Endothelial cell of umbilical vein (primary cell): Measurements from ENCODE around the gene LMTK2. TPM values are rescaled to one million over a fixed set of nuclear protein-coding genes. Genes with fewer than 3 reads are reported as not detected.

Experiments used
- BruUV-seq: library from RNA; stranded (reverse); fragments of 400-500 nt; replicated peaks from 2 replicates; lab custom pipeline; 2021; lab: Mats Ljungman, UMichigan
- CTCF ChIA-PET: fragments of 300-600, 350-600 bp; sonication (Branson Sonifier 250); formaldehyde crosslinking; loops from one replicate; lab custom pipeline; 2021; ENCODE audit warnings: antibody characterized with exemption, inconsistent platforms; lab: Charles Lee
- POLR2A ChIA-PET: fragments of 300-600, 350-600 bp; sonication (Branson Sonifier 250); formaldehyde crosslinking; loops from one replicate; lab custom pipeline; 2021; ENCODE audit warnings: antibody characterized with exemption, inconsistent platforms; lab: Charles Lee
- DNase-seq: peaks from one replicate; pipeline ENCODE4 v3.0.0-alpha.2; 2011; ENCODE audit warnings: low read depth, low spot score
- FAIRE-seq: peaks from 2 replicates; lab custom pipeline; 2011; peaks lifted over from hg19 to GRCh38; lab: Jason Lieb, UNC
- H2AFZ ChIP-seq: 2 replicates; pipeline ENCODE4 v1.6.0; 2012; ENCODE audit warnings: low read depth, low read length, control low read depth, inconsistent platforms
- H3K27ac ChIP-seq: 2 replicates; pipeline ENCODE4 v1.5.1; 2011; ENCODE audit warnings: low read depth, mild to moderate bottlenecking, control low read depth, low read length, moderate library complexity; ENCODE audit not compliant: insufficient read depth
- H3K27me3 ChIP-seq, 2 experiments: 2 replicates each; pipeline versions ENCODE4 v1.6.0 to v1.6.1; 2011; ENCODE audit warnings: low read length in 2 of 2, mixed read lengths in 1 of 2; ENCODE audit not compliant: control insufficient read depth in 2 of 2, insufficient read depth in 2 of 2
- H3K36me3 ChIP-seq, 2 experiments: 2 replicates in 1 of 2; 3 replicates in 1 of 2; pipeline ENCODE4 v1.5.1; 2011; ENCODE audit warnings: low read length in 2 of 2, mild to moderate bottlenecking in 1 of 2, moderate library complexity in 1 of 2; ENCODE audit not compliant: control insufficient read depth in 2 of 2, insufficient read depth in 2 of 2; ENCODE audit errors: extremely low read depth in 1 of 2
- H3K4me1 ChIP-seq: 3 replicates; pipeline ENCODE4 v1.5.1; 2011; ENCODE audit warnings: mild to moderate bottlenecking, low read length; ENCODE audit not compliant: control insufficient read depth, insufficient read depth; ENCODE audit errors: extremely low read depth
- H3K4me2 ChIP-seq: 2 replicates; pipeline ENCODE4 v1.6.1; 2011; ENCODE audit warnings: low read length, control low read depth, mixed read lengths; ENCODE audit not compliant: insufficient read depth
- H3K4me3 ChIP-seq, 3 experiments: fragments of 200-600 bp in 1 of 3; sonication (generic), shearing (Covaris generic) in 1 of 3; replicated peaks in 1 of 3; 2 replicates each; pipeline ENCODE4 v1.5.1; 2011 to 2016; ENCODE audit warnings: control low read depth in 3 of 3, low read length in 3 of 3, mild to moderate bottlenecking in 2 of 3, inconsistent platforms in 1 of 3, low read depth in 1 of 3, moderate library complexity in 1 of 3; ENCODE audit not compliant: insufficient read depth in 1 of 3
- H3K79me2 ChIP-seq: 2 replicates; pipeline ENCODE4 v1.6.0; 2012; ENCODE audit warnings: low read length, inconsistent platforms; ENCODE audit not compliant: control insufficient read depth, insufficient read depth
- H3K9ac ChIP-seq: replicated peaks from 2 replicates; pipeline ENCODE3; 2011; ENCODE audit warnings: low read length, control low read depth; ENCODE audit not compliant: insufficient read depth; ENCODE audit errors: extremely low read depth
- H3K9me1 ChIP-seq: replicated peaks from 3 replicates; pipeline ENCODE4 v1.6.0; 2011; ENCODE audit warnings: mild to moderate bottlenecking, low read length; ENCODE audit not compliant: control insufficient read depth, insufficient read depth; ENCODE audit errors: extremely low read depth
- H3K9me3 ChIP-seq: replicated peaks from 2 replicates; pipeline ENCODE4 v1.5.1; 2012; ENCODE audit warnings: low read length, inconsistent platforms; ENCODE audit not compliant: control insufficient read depth, insufficient read depth
- H4K20me1 ChIP-seq: replicated peaks from 2 replicates; pipeline ENCODE3; 2011; ENCODE audit warnings: mild to moderate bottlenecking, low read length; ENCODE audit not compliant: control insufficient read depth, insufficient read depth; ENCODE audit errors: extremely low read depth
- CTCF ChIP-seq, 2 donors: IDR thresholded peaks; 1 replicate in 1 of 2; 2 replicates in 1 of 2; pipeline ENCODE4 v1.5.1; 2011; ENCODE audit warnings: low read length in 2 of 2, mild to moderate bottlenecking in 2 of 2, moderate library complexity in 2 of 2, control low read depth in 1 of 2, inconsistent platforms in 1 of 2, low read depth in 1 of 2; ENCODE audit not compliant: insufficient read depth in 1 of 2; ENCODE audit errors: extremely low read depth in 1 of 2
- EZH2 ChIP-seq: IDR thresholded peaks from 2 replicates; pipeline ENCODE4 v1.6.1; 2012; ENCODE audit warnings: borderline replicate concordance, low read depth, mild to moderate bottlenecking, moderate library complexity, low read length, inconsistent platforms; ENCODE audit not compliant: severe bottlenecking
- FOS ChIP-seq: IDR thresholded peaks from 2 replicates; pipeline ENCODE4 v1.6.1; 2011; ENCODE audit warnings: mild to moderate bottlenecking, low read length, moderate library complexity, borderline replicate concordance; ENCODE audit not compliant: insufficient read depth
- GATA2 ChIP-seq: IDR thresholded peaks from 2 replicates; pipeline ENCODE4 v1.7.0; 2011; ENCODE audit warnings: low read depth, mild to moderate bottlenecking, moderate library complexity, mixed read lengths, low read length; ENCODE audit not compliant: insufficient read length, insufficient read depth
- JUN ChIP-seq: IDR thresholded peaks from 2 replicates; pipeline ENCODE4 v1.6.1; 2011; ENCODE audit warnings: borderline replicate concordance, low read depth; ENCODE audit not compliant: insufficient read length, insufficient read depth
- MAX ChIP-seq: IDR thresholded peaks from 2 replicates; pipeline ENCODE4 v1.6.1; 2011; ENCODE audit not compliant: insufficient read depth, insufficient read length
- MYC ChIP-seq: IDR thresholded peaks from one replicate; pipeline ENCODE4 v1.6.1; 2011; ENCODE audit warnings: mild to moderate bottlenecking, low read depth, low read length
- POLR2A ChIP-seq: IDR thresholded peaks from 2 replicates; pipeline ENCODE4 v1.6.1; 2012; ENCODE audit warnings: low read depth, mild to moderate bottlenecking, control low read depth, low read length
- POLR2AphosphoS5 ChIP-seq: IDR thresholded peaks from 2 replicates; pipeline ENCODE4 v1.6.1; 2012; ENCODE audit warnings: low read depth, mild to moderate bottlenecking, control low read depth, low read length, moderate library complexity; ENCODE audit not compliant: insufficient read depth
- dilution Hi-C: fragments of 300-500 bp; cut with MboI; formaldehyde crosslinking; loops from one replicate; pipeline ENCODE4 v1.15.0; 2019; ENCODE audit warnings: low sequenced_read_pairs; ENCODE audit not compliant: extremely low pct_ligation_motif_present
- intact Hi-C: fragments of 100-400 bp; cut with micrococcal nuclease; formaldehyde crosslinking; loops from one replicate; pipeline ENCODE4 v1.10.0; 2022
- polyA plus RNA-seq, 4 experiments: library from polyadenylated mRNA; depleted of rRNA in 3 of 4; stranded (reverse) in 3 of 4; unstranded in 1 of 4; fragments of >200 nt; gene quantifications; 2 replicates each; pipeline versions ENCODE4 v1.2.1 to v1.2.3, GENCODE V29; 2011 to 2012; ENCODE audit warnings: missing spikeins in 1 of 4
- total RNA-seq: library from RNA; stranded (reverse); gene quantifications from 2 replicates; pipeline ENCODE4 v1.2.3, GENCODE V29; 2021

LMTK2 gene
- total and polyA plus RNA-seq, 2 donors (not counting 3 experiments of a cell fraction or from before 2014, with no cell fraction given): 5.9 to 13.8 TPM

- ChIA-PET POLR2A (no interaction called here), CTCF (no interaction called here)
- no peak overlapping the region for H3K9ac ChIP-seq
- H3K4me2 ChIP-seq: no peak overlapping the region
- H3K4me3 ChIP-seq: no peak overlapping the region
- no peak overlapping the region for H2AFZ ChIP-seq
- dilution Hi-C loops (no loop called here), intact Hi-C loops (no loop called here)
- BruUV-seq: no TSS peak
- H3K79me2 ChIP-seq: no peaks in the 10 kb centered on the region
- H3K9me1 ChIP-seq: no peaks in the 10 kb centered on the region
- peaks cover 0 to 23% of the 10 kb centered on the region in 2 experiments for H3K36me3 ChIP-seq
- H3K4me1 ChIP-seq: no peaks in the 10 kb centered on the region
- FAIRE-seq (no peak), DNase-seq (no peak)
- H3K27me3 ChIP-seq: no peaks in the 10 kb centered on the region
- H4K20me1 ChIP-seq: no peaks in the 10 kb centered on the region
- TF ChIP-seq JUN (no peak), MAX (no peak), CTCF (IDR thresholded peaks at IDR 0.05; ENCODE audit: extremely low read depth in 1 of 2, insufficient read depth in 1 of 2, low read depth in 1 of 2, low read length in 2 of 2) (no peak), FOS (no peak), EZH2 (no peak), POLR2AphosphoS5 (no peak), GATA2 (no peak), POLR2A (no peak), MYC (no peak)
- H3K9me3 ChIP-seq: no peaks in the 10 kb centered on the region
- H3K27ac ChIP-seq: no peak overlapping the region
Measured at GRCh38 chr7:98223351-98223897, 116.8 kb downstream of the LMTK2 start.
